Measurements from ENCODE around the gene LKAAEAR1.

GRCh38 chr20:64100946-64101688 is 16.9 kb upstream of the LKAAEAR1 start:
- TF ChIP-seq CTCF (conservative IDR thresholded peaks at IDR 0.05; ENCODE audit: low read length) (no peak), EZH2phosphoT487 (IDR thresholded peaks at IDR 0.05; ENCODE audit: borderline replicate concordance, low read depth, low read length) (no peak)

Measured in OCI-LY7 (cell line).